Hindlimb muscle (tissue), 1 donor: ENCODE measurements around the gene GFM2. TPM values are rescaled to one million over a fixed set of nuclear protein-coding genes. Genes with fewer than 3 reads are reported as not detected.
"Not testable (repeated sequence)": the region's sequence is repeated elsewhere in the genome, so short reads cannot be mapped to it uniquely, and the experiment has no call there.

ENCODE experiments used
- DNase-seq: peaks from one replicate; pipeline ENCODE4 v3.0.0-alpha.2; 2013
- polyA plus RNA-seq: library from polyadenylated mRNA; unstranded; fragments of 120-200 nt; gene quantifications from one replicate; pipeline ENCODE4 v1.2.1, GENCODE V29; 2013; ENCODE audit not compliant: insufficient read length

GFM2 gene
- polyA plus RNA-seq, 1 donor: 26.5 TPM

- DNase-seq: no peak
Measured at GRCh38 chr5:74717596-74717995, 49.3 kb downstream of the GFM2 start.

- DNase-seq: no peak
Measured at GRCh38 chr5:74693191-74693590, 73.7 kb downstream of the GFM2 start.

GRCh38 chr5:74686962-74687751 lies 79.8 kb downstream of the GFM2 start:
- DNase-seq: no peak

- DNase-seq: no peak
Measured at GRCh38 chr5:74685979-74686631, 80.8 kb downstream of the GFM2 start.

GRCh38 chr5:74684900-74685851 lies 81.7 kb downstream of the GFM2 start, which contains the start of gene HEXB:
Gene HEXB (plus strand): TSS chr5:74685233. CDS start chr5:74685261, 28 bp downstream.
- peak; percentile 83 for DNase-seq

GRCh38 chr5:74679966-74680365 lies 87.0 kb downstream of the GFM2 start:
- DNase-seq: no peak

- DNase-seq: not testable (repeated sequence)
Measured at GRCh38 chr5:74679300-74679699, 87.6 kb downstream of the GFM2 start.

GRCh38 chr5:74678123-74678522 lies 88.8 kb downstream of the GFM2 start:
- DNase-seq: not testable (repeated sequence)

GRCh38 chr5:74676466-74676865 lies 90.5 kb downstream of the GFM2 start:
- not testable (repeated sequence) for DNase-seq

- peak; percentile 44 for DNase-seq
Measured at GRCh38 chr5:74673011-74673790, 93.7 kb downstream of the GFM2 start.

GRCh38 chr5:74672215-74672877 lies 94.6 kb downstream of the GFM2 start:
- no peak for DNase-seq

Other genes with a start within 250 kb of the GFM2 start
- 26.0 TPM for gene ENC1, start 126.4 kb downstream of the GFM2 start, polyA plus RNA-seq
- gene HEXB, start 81.9 kb downstream of the GFM2 start, polyA plus RNA-seq: 25.7 TPM
- 236 TPM for gene NSA2, start 132 bp upstream of the GFM2 start, polyA plus RNA-seq
- gene FAM169A, start 99.3 kb upstream of the GFM2 start, polyA plus RNA-seq: 0.44 TPM